ENCODE measurements around the gene TNRC6C.

TNRC6C gene

GRCh38 chr17:78088529-78088928, 130.0 kb downstream of the TNRC6C start:
- Histone ChIP-seq H3K36me3 (ENCODE audit: control insufficient read depth in 2 of 2, insufficient read depth in 1 of 2, low read length in 2 of 2) (peaks cover 56 to 78% of the 10 kb centered on the region in 2 experiments), H3K27ac (ENCODE audit: extremely low read depth, low read depth, low read length) (no peak overlapping the region), H3K9me3 (ENCODE audit: control insufficient read depth, insufficient read depth, low read depth, low read length) (no peaks in the 10 kb centered on the region), H3K4me3 (ENCODE audit: low read depth, low read length) (no peak overlapping the region), H3K4me1 (ENCODE audit: control insufficient read depth, insufficient read depth, low read length) (no peaks in the 10 kb centered on the region)
- ChIA-PET POLR2A (no interaction called here), CTCF (interaction anchor here (0.6 to 1.5 kb wide), 4 partner anchors 18 to 162 kb away, joined by 3 to 9 read pairs (median 3); no protein-coding TSS in a partner anchor)
- TF ChIP-seq ZNF664 (tag by site-specific recombination; IDR thresholded peaks at IDR 0.05) (peak; percentile 55; the same call in 1 of the 2 replicates), ZNF624 (tag by site-specific recombination; IDR thresholded peaks at IDR 0.05) (no peak)

- Histone ChIP-seq H3K9me3 (ENCODE audit: control insufficient read depth, insufficient read depth, low read depth, low read length) (no peaks in the 10 kb centered on the region), H3K36me3 (ENCODE audit: control insufficient read depth in 2 of 2, insufficient read depth in 1 of 2, low read length in 2 of 2) (peaks cover 64 to 87% of the 10 kb centered on the region in 2 experiments), H3K27ac (ENCODE audit: extremely low read depth, low read depth, low read length) (no peak overlapping the region), H3K4me3 (ENCODE audit: low read depth, low read length) (no peak overlapping the region), H3K4me1 (ENCODE audit: control insufficient read depth, insufficient read depth, low read length) (no peaks in the 10 kb centered on the region)
- ChIA-PET CTCF (interaction anchor here (0.6 to 1.7 kb wide), 3 partner anchors 59 to 572 kb away, joined by 3 to 4 read pairs (median 3); no protein-coding TSS in a partner anchor), POLR2A (no interaction called here)
- TF ChIP-seq PRDM1 (tag by site-specific recombination; IDR thresholded peaks at IDR 0.05) (peak; percentile 78), SCRT1 (tag by site-specific recombination; IDR thresholded peaks at IDR 0.05; ENCODE audit: borderline replicate concordance) (no peak)
Observed at GRCh38 chr17:78089576-78090281, 131.2 kb downstream of the TNRC6C start.

GRCh38 chr17:78092794-78093324, 134.4 kb downstream of the TNRC6C start:
- Histone ChIP-seq H3K4me1 (ENCODE audit: control insufficient read depth, insufficient read depth, low read length) (no peaks in the 10 kb centered on the region), H3K9me3 (ENCODE audit: control insufficient read depth, insufficient read depth, low read depth, low read length) (no peaks in the 10 kb centered on the region), H3K36me3 (ENCODE audit: control insufficient read depth in 2 of 2, insufficient read depth in 1 of 2, low read length in 2 of 2) (peaks cover 52 to 94% of the 10 kb centered on the region in 2 experiments), H3K4me3 (ENCODE audit: low read depth, low read length) (no peak overlapping the region), H3K27ac (ENCODE audit: extremely low read depth, low read depth, low read length) (no peak overlapping the region)
- ChIA-PET CTCF (interaction anchor here (1.4 to 1.9 kb wide), 5 partner anchors 8 to 550 kb away, joined by 3 to 14 read pairs (median 6); no protein-coding TSS in a partner anchor), POLR2A (no interaction called here)
- no peak for TF ChIP-seq ZNF23 (tag by site-specific recombination; IDR thresholded peaks at IDR 0.05; ENCODE audit: borderline replicate concordance)
- no peak for TF ChIP-seq ZNF530 (tag by site-specific recombination; IDR thresholded peaks at IDR 0.05; ENCODE audit: low read depth)
- TF ChIP-seq ZNF114 (tag by site-specific recombination; IDR thresholded peaks at IDR 0.05), result no peak
- TF ChIP-seq FEZF1 (tag by site-specific recombination; IDR thresholded peaks at IDR 0.05), result no peak
- no peak for TF ChIP-seq ZNF792 (tag by site-specific recombination; IDR thresholded peaks at IDR 0.05)
- TF ChIP-seq ZNF18 (tag by site-specific recombination; IDR thresholded peaks at IDR 0.05), result no peak
- TF ChIP-seq ZNF223 (tag by site-specific recombination; IDR thresholded peaks at IDR 0.05), result no peak

- CTCF ChIA-PET, result interaction anchor here (0.6 to 3.3 kb wide), 4 partner anchors 10 to 180 kb away, joined by 4 to 27 read pairs (median 6); no protein-coding TSS in a partner anchor
- H3K27ac ChIP-seq (ENCODE audit: extremely low read depth, low read depth, low read length), result no peak overlapping the region
- H3K4me1 ChIP-seq (ENCODE audit: control insufficient read depth, insufficient read depth, low read length), result no peaks in the 10 kb centered on the region
- no peak overlapping the region for H3K4me3 ChIP-seq (ENCODE audit: low read depth, low read length)
- POLR2A ChIA-PET, result no interaction called here
- no peaks in the 10 kb centered on the region for H3K9me3 ChIP-seq (ENCODE audit: control insufficient read depth, insufficient read depth, low read depth, low read length)
- H3K36me3 ChIP-seq (ENCODE audit: control insufficient read depth in 2 of 2, insufficient read depth in 1 of 2, low read length in 2 of 2), result peaks cover 53 to 100% of the 10 kb centered on the region in 2 experiments
- TF ChIP-seq ZFP3 (tag by site-specific recombination; IDR thresholded peaks at IDR 0.05; ENCODE audit: low read depth), result no peak
- no peak for TF ChIP-seq ZBTB48 (tag by site-specific recombination; IDR thresholded peaks at IDR 0.05)
- no peak for TF ChIP-seq ZNF580 (tag by site-specific recombination; IDR thresholded peaks at IDR 0.05)
- no peak for TF ChIP-seq ZNF560 (tag by site-specific recombination; IDR thresholded peaks at IDR 0.05; ENCODE audit: borderline replicate concordance)
- no peak for TF ChIP-seq ZNF544 (tag by site-specific recombination; IDR thresholded peaks at IDR 0.05)
- TF ChIP-seq ZSCAN18 (tag by site-specific recombination; IDR thresholded peaks at IDR 0.05), result no peak
- TF ChIP-seq ZNF777 (tag by site-specific recombination; IDR thresholded peaks at IDR 0.05; ENCODE audit: borderline replicate concordance), result no peak
- no peak for TF ChIP-seq MZF1 (tag by site-specific recombination; IDR thresholded peaks at IDR 0.05; ENCODE audit: borderline replicate concordance)
- TF ChIP-seq TCF7L2 (IDR thresholded peaks at IDR 0.05; ENCODE audit: borderline replicate concordance, low read depth, low read length), result no peak
- TF ChIP-seq KLF7 (tag by site-specific recombination; IDR thresholded peaks at IDR 0.05; ENCODE audit: borderline replicate concordance), result no peak
- no peak for TF ChIP-seq ZNF169 (tag by site-specific recombination; IDR thresholded peaks at IDR 0.05)
- TF ChIP-seq ZNF692 (tag by site-specific recombination; IDR thresholded peaks at IDR 0.05), result no peak
Observed at GRCh38 chr17:78095035-78095434, 136.5 kb downstream of the TNRC6C start.

All from HEK293 (cell line).